Kidney epithelial cell (primary cell): Measurements from ENCODE around the gene PLA2G6. TPM values are rescaled to one million over a fixed set of nuclear protein-coding genes. Genes with fewer than 3 reads are reported as not detected.

Experiments used
- DNase-seq: peaks from one replicate; pipeline ENCODE4 v3.0.0-alpha.2; 2010; ENCODE audit warnings: low read depth
- H3K27me3 ChIP-seq: 2 replicates; pipeline ENCODE4 v1.6.0; 2011; ENCODE audit warnings: low read length; ENCODE audit not compliant: control insufficient read depth, insufficient read depth
- H3K36me3 ChIP-seq: 2 replicates; pipeline ENCODE4 v1.5.1; 2011; ENCODE audit warnings: low read length; ENCODE audit not compliant: control insufficient read depth, insufficient read depth
- H3K4me3 ChIP-seq: 2 replicates; pipeline ENCODE4 v1.5.1; 2011; ENCODE audit warnings: low read depth, mild to moderate bottlenecking, control low read depth, low read length
- CTCF ChIP-seq: IDR thresholded peaks from 2 replicates; pipeline ENCODE4 v1.5.1; 2011; ENCODE audit warnings: mild to moderate bottlenecking, moderate library complexity, low read length, control low read depth, inconsistent platforms; ENCODE audit not compliant: insufficient read depth, poor library complexity, severe bottlenecking
- total RNA-seq: library from RNA; depleted of rRNA; stranded (reverse); fragments of >200 nt; gene quantifications from 2 replicates; pipeline ENCODE4 v1.2.3, GENCODE V29; 2015

Gene PLA2G6
- total RNA-seq, 1 donor from 2014 or later: 15.5 TPM

- DNase-seq: no peak
- no peak overlapping the region for H3K4me3 ChIP-seq
- H3K36me3 ChIP-seq: no peaks in the 10 kb centered on the region
- TF ChIP-seq CTCF: no peak
- no peaks in the 10 kb centered on the region for H3K27me3 ChIP-seq
These were observed 9.0 kb upstream of the PLA2G6 start for GRCh38 chr22:38190581-38190980.

- DNase-seq: no peak
- no peak for TF ChIP-seq CTCF
These were observed 7.5 kb upstream of the PLA2G6 start for GRCh38 chr22:38189104-38189503.

GRCh38 chr22:38187413-38188212 lies 6.0 kb upstream of the PLA2G6 start:
- H3K36me3 ChIP-seq: no peaks in the 10 kb centered on the region
- H3K4me3 ChIP-seq: no peak overlapping the region
- H3K27me3 ChIP-seq: no peaks in the 10 kb centered on the region
- no peak for DNase-seq
- no peak for TF ChIP-seq CTCF

More at GRCh38 chr22:38189104-38189503, 7.5 kb upstream of the PLA2G6 start:
- no peak overlapping the region for H3K4me3 ChIP-seq
- no peaks in the 10 kb centered on the region for H3K36me3 ChIP-seq
- no peaks in the 10 kb centered on the region for H3K27me3 ChIP-seq

- no peak for TF ChIP-seq CTCF
- no peak for DNase-seq
- no peak overlapping the region for H3K4me3 ChIP-seq
- no peaks in the 10 kb centered on the region for H3K36me3 ChIP-seq
- no peaks in the 10 kb centered on the region for H3K27me3 ChIP-seq
These were observed 4.8 kb upstream of the PLA2G6 start for GRCh38 chr22:38186429-38186828.

GRCh38 chr22:38184788-38185187 lies 3.2 kb upstream of the PLA2G6 start:
- no peaks in the 10 kb centered on the region for H3K27me3 ChIP-seq
- DNase-seq: no peak
- TF ChIP-seq CTCF: no peak
- H3K36me3 ChIP-seq: no peaks in the 10 kb centered on the region
- H3K4me3 ChIP-seq: no peak overlapping the region
